ENCODE measurements around the gene ZNF154.

The ZNF154 gene

DNA sequence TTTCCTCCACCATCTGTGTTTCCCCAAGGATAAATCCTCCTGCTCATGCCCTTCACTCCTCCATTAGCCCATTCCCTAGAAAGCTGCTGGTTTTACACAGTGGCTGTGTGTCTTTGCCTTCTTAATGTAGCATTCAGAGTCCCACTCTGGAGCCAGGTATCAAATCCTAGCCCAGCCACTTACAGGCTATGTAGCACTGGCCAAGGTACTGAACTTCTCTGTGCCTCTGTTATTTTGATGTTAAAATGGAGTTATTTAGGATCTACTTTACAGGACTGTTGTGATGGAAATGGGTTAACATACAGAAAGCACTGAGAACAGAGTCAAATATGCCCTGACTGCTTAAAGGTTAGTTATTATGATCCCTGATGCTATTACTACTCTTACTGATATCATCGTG lies 41.8 kb downstream of the ZNF154 start:
- no peaks in the 10 kb centered on the region for H3K4me1 ChIP-seq (ENCODE audit: insufficient read depth, low read length)
- no peak overlapping the region for H3K4me2 ChIP-seq (ENCODE audit: insufficient read depth, low read length)
- H4K20me1 ChIP-seq (ENCODE audit: insufficient read depth, low read length): no peaks in the 10 kb centered on the region
- ATAC-seq (ENCODE audit: insufficient read depth, low read depth) (peak; percentile 52; the same call in 1 of the 3 replicates), DNase-seq (no peak)
- H3K27me3 ChIP-seq (ENCODE audit: insufficient read depth, low read length, poor library complexity): no peaks in the 10 kb centered on the region
- TF ChIP-seq, protein P1, sequence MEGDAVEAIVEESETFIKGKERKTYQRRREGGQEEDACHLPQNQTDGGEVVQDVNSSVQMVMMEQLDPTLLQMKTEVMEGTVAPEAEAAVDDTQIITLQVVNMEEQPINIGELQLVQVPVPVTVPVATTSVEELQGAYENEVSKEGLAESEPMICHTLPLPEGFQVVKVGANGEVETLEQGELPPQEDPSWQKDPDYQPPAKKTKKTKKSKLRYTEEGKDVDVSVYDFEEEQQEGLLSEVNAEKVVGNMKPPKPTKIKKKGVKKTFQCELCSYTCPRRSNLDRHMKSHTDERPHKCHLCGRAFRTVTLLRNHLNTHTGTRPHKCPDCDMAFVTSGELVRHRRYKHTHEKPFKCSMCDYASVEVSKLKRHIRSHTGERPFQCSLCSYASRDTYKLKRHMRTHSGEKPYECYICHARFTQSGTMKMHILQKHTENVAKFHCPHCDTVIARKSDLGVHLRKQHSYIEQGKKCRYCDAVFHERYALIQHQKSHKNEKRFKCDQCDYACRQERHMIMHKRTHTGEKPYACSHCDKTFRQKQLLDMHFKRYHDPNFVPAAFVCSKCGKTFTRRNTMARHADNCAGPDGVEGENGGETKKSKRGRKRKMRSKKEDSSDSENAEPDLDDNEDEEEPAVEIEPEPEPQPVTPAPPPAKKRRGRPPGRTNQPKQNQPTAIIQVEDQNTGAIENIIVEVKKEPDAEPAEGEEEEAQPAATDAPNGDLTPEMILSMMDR (IDR thresholded peaks at IDR 0.05; ENCODE audit: borderline replicate concordance, extremely low read depth, low read length, poor library complexity, severe bottlenecking): no peak
- TF ChIP-seq EZH2 (IDR thresholded peaks at IDR 0.05; ENCODE audit: borderline replicate concordance, low read depth, low read length, severe bottlenecking): no peak
- H3K9me3 ChIP-seq (ENCODE audit: insufficient read depth, low read length, severe bottlenecking): no peaks in the 10 kb centered on the region
- no peak overlapping the region for H3K27ac ChIP-seq (ENCODE audit: low read length)
- H3K9ac ChIP-seq (ENCODE audit: low read depth, low read length): no peak overlapping the region
- no peaks in the 10 kb centered on the region for H3K36me3 ChIP-seq (ENCODE audit: insufficient read depth, low read length)
- H3K79me2 ChIP-seq (ENCODE audit: insufficient read depth, low read length): no peaks in the 10 kb centered on the region
- no peak overlapping the region for H3K4me3 ChIP-seq (ENCODE audit: low read depth in 1 of 2, low read length in 2 of 2)
- H2AFZ ChIP-seq (ENCODE audit: low read depth, low read length): no peak overlapping the region

- no peak overlapping the region for H2AFZ ChIP-seq (ENCODE audit: low read depth, low read length)
- no peak overlapping the region for H3K4me3 ChIP-seq (ENCODE audit: low read depth in 1 of 2, low read length in 2 of 2)
- no peak for ATAC-seq (ENCODE audit: insufficient read depth, low read depth)
These were observed 43.7 kb downstream of the ZNF154 start for GRCh38 chr19:57665261-57665806.

DNA sequence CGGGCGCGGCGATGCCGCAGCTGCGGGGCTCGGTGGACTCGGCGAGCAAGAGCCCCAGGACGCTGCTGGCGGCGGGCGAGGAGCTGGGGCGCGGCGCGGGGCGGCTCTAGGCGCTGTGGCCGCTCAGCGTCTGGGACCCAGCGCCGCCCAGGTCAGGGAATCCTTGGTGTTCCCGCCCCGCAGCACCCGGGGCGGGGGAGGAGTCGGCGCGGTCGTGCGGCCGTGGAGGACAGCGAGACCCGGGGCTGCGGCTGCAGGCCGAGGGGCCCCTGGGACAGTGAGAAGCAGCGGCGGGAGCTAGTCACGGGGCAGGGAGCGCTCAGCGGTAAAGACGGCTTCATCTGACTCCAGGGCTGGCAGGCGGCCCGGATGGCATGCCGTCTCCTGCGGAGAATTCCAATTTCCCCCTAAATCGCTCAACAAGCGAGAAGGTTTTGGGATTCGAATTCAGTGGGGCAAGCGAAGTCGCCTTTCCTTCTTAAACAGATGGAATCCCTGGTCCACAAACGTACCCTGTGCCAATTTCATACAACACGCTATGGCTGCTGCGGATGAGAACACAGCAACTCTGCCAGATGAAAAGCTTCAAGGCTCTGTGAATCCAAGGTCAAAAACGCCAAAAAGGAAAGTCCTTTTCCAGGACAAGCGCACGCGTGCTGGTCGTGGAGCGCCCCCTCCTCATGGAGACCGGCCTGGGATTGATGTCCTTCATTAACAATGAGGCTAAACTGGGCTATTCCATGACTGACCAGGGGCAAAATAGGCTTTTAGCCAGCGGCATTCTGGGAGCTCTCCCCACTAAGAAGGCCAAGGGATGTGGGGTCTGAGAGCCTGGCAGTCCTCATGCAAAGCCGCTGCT lies 44.5 kb downstream of the ZNF154 start:
- DNase-seq (no peak), ATAC-seq (ENCODE audit: insufficient read depth, low read depth) (no peak)
- no peaks in the 10 kb centered on the region for H3K4me1 ChIP-seq (ENCODE audit: insufficient read depth, low read length)
- no peaks in the 10 kb centered on the region for H4K20me1 ChIP-seq (ENCODE audit: insufficient read depth, low read length)
- no peak overlapping the region for H2AFZ ChIP-seq (ENCODE audit: low read depth, low read length)
- no peaks in the 10 kb centered on the region for H3K36me3 ChIP-seq (ENCODE audit: insufficient read depth, low read length)
- TF ChIP-seq EZH2 (IDR thresholded peaks at IDR 0.05; ENCODE audit: borderline replicate concordance, low read depth, low read length, severe bottlenecking): no peak
- TF ChIP-seq, protein P1 (IDR thresholded peaks at IDR 0.05; ENCODE audit: borderline replicate concordance, extremely low read depth, low read length, poor library complexity, severe bottlenecking): no peak
- H3K9ac ChIP-seq (ENCODE audit: low read depth, low read length): no peak overlapping the region
- no peaks in the 10 kb centered on the region for H3K9me3 ChIP-seq (ENCODE audit: insufficient read depth, low read length, severe bottlenecking)
- no peak overlapping the region for H3K4me3 ChIP-seq (ENCODE audit: low read depth in 1 of 2, low read length in 2 of 2)
- H3K27ac ChIP-seq (ENCODE audit: low read length): no peak overlapping the region
- H3K4me2 ChIP-seq (ENCODE audit: insufficient read depth, low read length): no peak overlapping the region
- no peaks in the 10 kb centered on the region for H3K27me3 ChIP-seq (ENCODE audit: insufficient read depth, low read length, poor library complexity)
- no peaks in the 10 kb centered on the region for H3K79me2 ChIP-seq (ENCODE audit: insufficient read depth, low read length)

More at GRCh38 chr19:57665261-57665806, 43.7 kb downstream of the ZNF154 start:
- Histone ChIP-seq H3K27me3 (ENCODE audit: insufficient read depth, low read length, poor library complexity) (no peaks in the 10 kb centered on the region), H4K20me1 (ENCODE audit: insufficient read depth, low read length) (no peaks in the 10 kb centered on the region), H3K27ac (ENCODE audit: low read length) (no peak overlapping the region), H3K4me1 (ENCODE audit: insufficient read depth, low read length) (no peaks in the 10 kb centered on the region), H3K79me2 (ENCODE audit: insufficient read depth, low read length) (no peaks in the 10 kb centered on the region), H3K4me2 (ENCODE audit: insufficient read depth, low read length) (no peak overlapping the region), H3K9me3 (ENCODE audit: insufficient read depth, low read length, severe bottlenecking) (no peaks in the 10 kb centered on the region), H3K36me3 (ENCODE audit: insufficient read depth, low read length) (no peaks in the 10 kb centered on the region), H3K9ac (ENCODE audit: low read depth, low read length) (no peak overlapping the region)
- no peak for DNase-seq
- no peak for TF ChIP-seq EZH2 (IDR thresholded peaks at IDR 0.05; ENCODE audit: borderline replicate concordance, low read depth, low read length, severe bottlenecking)
- TF ChIP-seq, protein P1 (IDR thresholded peaks at IDR 0.05; ENCODE audit: borderline replicate concordance, extremely low read depth, low read length, poor library complexity, severe bottlenecking): no peak
